ENCODE results near the gene CCND2.

Gene CCND2

GRCh38 chr12:4256043-4256826, 17.3 kb upstream of the CCND2 start:
- no peak for DNase-seq (ENCODE audit: low read depth, low spot score)
- WGBS (ENCODE audit: insufficient coverage, insufficient read length), result no CpG with 5 or more reads among the region's 2 CpGs

GRCh38 chr12:4257442-4257841, 16.1 kb upstream of the CCND2 start:
- DNase-seq (ENCODE audit: low read depth, low spot score), result no peak
- no peaks in the 10 kb centered on the region for H3K9me3 ChIP-seq (ENCODE audit: control insufficient read depth, insufficient read depth, low read length)
- no peak overlapping the region for H3K4me3 ChIP-seq (ENCODE audit: low read length)
- no peaks in the 10 kb centered on the region for H3K27me3 ChIP-seq (ENCODE audit: control insufficient read depth, insufficient read depth, low read length)
- H3K4me1 ChIP-seq (ENCODE audit: control insufficient read depth, insufficient read depth, low read length), result no peaks in the 10 kb centered on the region
- H3K36me3 ChIP-seq (ENCODE audit: control insufficient read depth, insufficient read depth, low read length), result no peaks in the 10 kb centered on the region
- H3K27ac ChIP-seq (ENCODE audit: low read length), result no peak overlapping the region

More at GRCh38 chr12:4256043-4256826, 17.3 kb upstream of the CCND2 start:
- H3K36me3 ChIP-seq (ENCODE audit: control insufficient read depth, insufficient read depth, low read length), result no peaks in the 10 kb centered on the region
- H3K27me3 ChIP-seq (ENCODE audit: control insufficient read depth, insufficient read depth, low read length), result no peaks in the 10 kb centered on the region
- no peak overlapping the region for H3K27ac ChIP-seq (ENCODE audit: low read length)
- H3K9me3 ChIP-seq (ENCODE audit: control insufficient read depth, insufficient read depth, low read length), result no peaks in the 10 kb centered on the region
- no peak overlapping the region for H3K4me3 ChIP-seq (ENCODE audit: low read length)
- no peaks in the 10 kb centered on the region for H3K4me1 ChIP-seq (ENCODE audit: control insufficient read depth, insufficient read depth, low read length)

- Histone ChIP-seq H3K36me3 (ENCODE audit: control insufficient read depth, insufficient read depth, low read length) (no peaks in the 10 kb centered on the region), H3K27ac (ENCODE audit: low read length) (no peak overlapping the region), H3K9me3 (ENCODE audit: control insufficient read depth, insufficient read depth, low read length) (no peaks in the 10 kb centered on the region), H3K27me3 (ENCODE audit: control insufficient read depth, insufficient read depth, low read length) (no peaks in the 10 kb centered on the region), H3K4me3 (ENCODE audit: low read length) (no peak overlapping the region), H3K4me1 (ENCODE audit: control insufficient read depth, insufficient read depth, low read length) (no peaks in the 10 kb centered on the region)
- DNase-seq (ENCODE audit: low read depth, low spot score), result no peak
- WGBS (ENCODE audit: insufficient coverage, insufficient read length), result 100% methylated on average over 1 of the region's 1 CpG
These were observed 14.5 kb upstream of the CCND2 start for GRCh38 chr12:4259099-4259498.

- Histone ChIP-seq H3K36me3 (ENCODE audit: control insufficient read depth, insufficient read depth, low read length) (no peaks in the 10 kb centered on the region), H3K9me3 (ENCODE audit: control insufficient read depth, insufficient read depth, low read length) (no peaks in the 10 kb centered on the region), H3K4me1 (ENCODE audit: control insufficient read depth, insufficient read depth, low read length) (no peaks in the 10 kb centered on the region), H3K27ac (ENCODE audit: low read length) (no peak overlapping the region), H3K27me3 (ENCODE audit: control insufficient read depth, insufficient read depth, low read length) (no peaks in the 10 kb centered on the region), H3K4me3 (ENCODE audit: low read length) (no peak overlapping the region)
- no peak for DNase-seq (ENCODE audit: low read depth, low spot score)
These were observed 11.9 kb upstream of the CCND2 start for GRCh38 chr12:4261655-4262054.

DNA sequence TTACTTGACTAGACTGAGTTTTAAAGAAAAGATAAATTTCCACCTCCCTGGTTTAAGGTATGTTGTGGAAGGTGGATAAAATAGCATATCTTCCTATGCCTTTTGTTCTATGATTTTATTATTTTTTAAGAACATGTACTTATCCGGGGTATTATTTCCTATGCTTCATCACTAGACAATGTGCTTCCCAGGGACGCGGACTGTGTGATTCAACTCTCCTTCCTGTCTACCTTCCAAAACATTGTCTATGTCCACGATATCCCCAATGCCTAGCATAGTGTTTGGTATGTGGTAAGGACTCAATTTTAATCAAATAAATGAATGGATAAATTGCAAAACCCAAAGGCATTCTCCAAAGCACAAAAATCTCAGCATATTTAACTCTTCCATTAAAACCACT, 8.3 kb upstream of the CCND2 start:
- no CpG with 5 or more reads among the region's 4 CpGs for WGBS (ENCODE audit: insufficient coverage, insufficient read length)
- no peak for DNase-seq (ENCODE audit: low read depth, low spot score)
- Histone ChIP-seq H3K9me3 (ENCODE audit: control insufficient read depth, insufficient read depth, low read length) (no peaks in the 10 kb centered on the region), H3K4me3 (ENCODE audit: low read length) (no peak overlapping the region), H3K4me1 (ENCODE audit: control insufficient read depth, insufficient read depth, low read length) (no peaks in the 10 kb centered on the region; the same call in 1 of the 2 replicates), H3K27me3 (ENCODE audit: control insufficient read depth, insufficient read depth, low read length) (no peaks in the 10 kb centered on the region; the same call in 1 of the 2 replicates), H3K36me3 (ENCODE audit: control insufficient read depth, insufficient read depth, low read length) (no peaks in the 10 kb centered on the region), H3K27ac (ENCODE audit: low read length) (no peak overlapping the region)

- Histone ChIP-seq H3K9me3 (ENCODE audit: control insufficient read depth, insufficient read depth, low read length) (no peaks in the 10 kb centered on the region), H3K4me1 (ENCODE audit: control insufficient read depth, insufficient read depth, low read length) (no peaks in the 10 kb centered on the region; the same call in 1 of the 2 replicates), H3K4me3 (ENCODE audit: low read length) (no peak overlapping the region), H3K27me3 (ENCODE audit: control insufficient read depth, insufficient read depth, low read length) (no peaks in the 10 kb centered on the region; the same call in 1 of the 2 replicates), H3K27ac (ENCODE audit: low read length) (no peak overlapping the region), H3K36me3 (ENCODE audit: control insufficient read depth, insufficient read depth, low read length) (no peaks in the 10 kb centered on the region)
- no CpG with 5 or more reads among the region's 2 CpGs for WGBS (ENCODE audit: insufficient coverage, insufficient read length)
- DNase-seq (ENCODE audit: low read depth, low spot score), result no peak
These were observed 6.6 kb upstream of the CCND2 start for GRCh38 chr12:4266990-4267389.

GRCh38 chr12:4267704-4268328, 5.7 kb upstream of the CCND2 start:
- WGBS (ENCODE audit: insufficient coverage, insufficient read length), result no CpG with 5 or more reads among the region's 2 CpGs
- Histone ChIP-seq H3K27me3 (ENCODE audit: control insufficient read depth, insufficient read depth, low read length) (no peaks in the 10 kb centered on the region; the same call in 1 of the 2 replicates), H3K4me1 (ENCODE audit: control insufficient read depth, insufficient read depth, low read length) (no peaks in the 10 kb centered on the region; the same call in 1 of the 2 replicates), H3K4me3 (ENCODE audit: low read length) (no peak overlapping the region), H3K27ac (ENCODE audit: low read length) (no peak overlapping the region), H3K36me3 (ENCODE audit: control insufficient read depth, insufficient read depth, low read length) (no peaks in the 10 kb centered on the region), H3K9me3 (ENCODE audit: control insufficient read depth, insufficient read depth, low read length) (no peaks in the 10 kb centered on the region)
- no peak for DNase-seq (ENCODE audit: low read depth, low spot score)

GRCh38 chr12:4268329-4269181, 5.0 kb upstream of the CCND2 start:
- no CpG with 5 or more reads among the region's 26 CpGs for WGBS (ENCODE audit: insufficient coverage, insufficient read length)
- Histone ChIP-seq H3K36me3 (ENCODE audit: control insufficient read depth, insufficient read depth, low read length) (no peaks in the 10 kb centered on the region), H3K9me3 (ENCODE audit: control insufficient read depth, insufficient read depth, low read length) (no peaks in the 10 kb centered on the region), H3K27me3 (ENCODE audit: control insufficient read depth, insufficient read depth, low read length) (no peaks in the 10 kb centered on the region; the same call in 1 of the 2 replicates), H3K4me3 (ENCODE audit: low read length) (peak overlapping the region; percentile 40; the same call in 1 of the 2 replicates), H3K27ac (ENCODE audit: low read length) (no peak overlapping the region), H3K4me1 (ENCODE audit: control insufficient read depth, insufficient read depth, low read length) (no peaks in the 10 kb centered on the region; the same call in 1 of the 2 replicates)
- DNase-seq (ENCODE audit: low read depth, low spot score), result no peak

GRCh38 chr12:4269279-4269991, 4.1 kb upstream of the CCND2 start:
- no peak for DNase-seq (ENCODE audit: low read depth, low spot score)
- no peaks in the 10 kb centered on the region; the same call in 1 of the 2 replicates for H3K4me1 ChIP-seq (ENCODE audit: control insufficient read depth, insufficient read depth, low read length)
- no peak overlapping the region for H3K27ac ChIP-seq (ENCODE audit: low read length)
- no peaks in the 10 kb centered on the region for H3K36me3 ChIP-seq (ENCODE audit: control insufficient read depth, insufficient read depth, low read length)
- no CpG with 5 or more reads among the region's 73 CpGs for WGBS (ENCODE audit: insufficient coverage, insufficient read length)
- H3K27me3 ChIP-seq (ENCODE audit: control insufficient read depth, insufficient read depth, low read length), result no peaks in the 10 kb centered on the region; the same call in 1 of the 2 replicates
- H3K4me3 ChIP-seq (ENCODE audit: low read length), result peak overlapping the region; percentile 40; the same call in 1 of the 2 replicates
- no peaks in the 10 kb centered on the region for H3K9me3 ChIP-seq (ENCODE audit: control insufficient read depth, insufficient read depth, low read length)

Measured in iPS DF 6.9 (cell line).